GM18508 (cell line): Measurements from ENCODE around the gene C17orf114.

Experiments used
- ATAC-seq: cut with Tn5 transposase; IDR thresholded peaks from one replicate; pipeline ENCODE4 v1.9.1; 2021; ENCODE audit warnings: moderate number of reproducible peaks; ENCODE audit not compliant: insufficient read depth, unreplicated experiment

Gene C17orf114

GRCh38 chr17:4788807-4789700, 13.1 kb downstream of the C17orf114 start, which contains the start of gene GLTPD2:
TSS of gene GLTPD2 (plus strand) at chr17:4788964. CDS start at chr17:4789012, 48 bp downstream.
- ATAC-seq, result no peak

GRCh38 chr17:4788159-4788806, 13.8 kb downstream of the C17orf114 start:
- ATAC-seq, result no peak

GRCh38 chr17:4786516-4786915, 15.6 kb downstream of the C17orf114 start:
- no peak for ATAC-seq

GRCh38 chr17:4786106-4786511, 16.0 kb downstream of the C17orf114 start, which contains the start of gene VMO1:
TSS of gene VMO1 (minus strand) at chr17:4786364. CDS start at chr17:4786352, 12 bp downstream.
- no peak for ATAC-seq

- no peak for ATAC-seq
Measured at GRCh38 chr17:4785311-4786105, 16.6 kb downstream of the C17orf114 start.

GRCh38 chr17:4782652-4783051, 19.5 kb downstream of the C17orf114 start:
- ATAC-seq, result no peak

GRCh38 chr17:4780325-4780955, 21.7 kb downstream of the C17orf114 start:
- no peak for ATAC-seq

- ATAC-seq, result no peak
Measured at GRCh38 chr17:4777969-4778760, 24.0 kb downstream of the C17orf114 start.

- ATAC-seq, result no peak
Measured at GRCh38 chr17:4772235-4772613, 29.9 kb downstream of the C17orf114 start.

GRCh38 chr17:4771519-4772234, 30.5 kb downstream of the C17orf114 start, which contains the start of gene TM4SF5:
TSS of gene TM4SF5 (plus strand) at chr17:4771886. CDS start at chr17:4771923, 37 bp downstream.
- ATAC-seq, result no peak

GRCh38 chr17:4769628-4770027, 32.5 kb downstream of the C17orf114 start:
- ATAC-seq, result no peak

- no peak for ATAC-seq
Measured at GRCh38 chr17:4768298-4768697, 33.8 kb downstream of the C17orf114 start.

- ATAC-seq, result no peak
Measured at GRCh38 chr17:4766723-4767122, 35.4 kb downstream of the C17orf114 start.

GRCh38 chr17:4766201-4766600, 35.9 kb downstream of the C17orf114 start:
- ATAC-seq, result no peak

- ATAC-seq, result no peak
Measured at GRCh38 chr17:4764595-4764994, 37.5 kb downstream of the C17orf114 start.

GRCh38 chr17:4759776-4760236, 42.3 kb downstream of the C17orf114 start:
- no peak for ATAC-seq

GRCh38 chr17:4753392-4753791, 48.7 kb downstream of the C17orf114 start:
- no peak for ATAC-seq

GRCh38 chr17:4751932-4752331, 50.2 kb downstream of the C17orf114 start:
- ATAC-seq, result no peak
